ENCODE results near the gene CA6. TPM values are rescaled to one million over a fixed set of nuclear protein-coding genes. Genes with fewer than 3 reads are reported as not detected.

Gene CA6
- not detected in 2 replicates for total RNA-seq

GRCh38 chr1:8945568-8945967 lies at the start of gene CA6:
CA6 (plus strand) TSS chr1:8945868; CDS start chr1:8945887, 19 bp downstream.

Small RNA genes within 50 kb of the gene (small RNA-seq; reads per million reads assigned to genes)
- gene AL139415.2 (not detected), gene RN7SL451P (not detected)

Other genes starting within 250 kb of the CA6 start
- gene RERE, start 128.2 kb upstream of the CA6 start, total RNA-seq, result 55.8 and 94.8 TPM in 2 replicates
- gene ENO1, start 67.2 kb upstream of the CA6 start, total RNA-seq, result 2,302 and 2,573 TPM in 2 replicates
- not detected in 2 replicates for gene SLC2A7, start 80.6 kb downstream of the CA6 start, total RNA-seq
- gene SLC2A5, start 123.8 kb downstream of the CA6 start, total RNA-seq, result 0.29 TPM in 1 of 2 replicates, not detected in the other
- 3.1 and 4.5 TPM in 2 replicates for gene GPR157, start 183.2 kb downstream of the CA6 start, total RNA-seq

Data from thoracic aorta endothelial cell (primary cell).